SK-N-DZ (cell line): ENCODE data around the gene MTCL1.

ENCODE experiments used
- DNase-seq: peaks from one replicate; pipeline ENCODE4 v3.0.0-alpha.2; 2015; ENCODE audit warnings: low spot score

The MTCL1 gene

DNA sequence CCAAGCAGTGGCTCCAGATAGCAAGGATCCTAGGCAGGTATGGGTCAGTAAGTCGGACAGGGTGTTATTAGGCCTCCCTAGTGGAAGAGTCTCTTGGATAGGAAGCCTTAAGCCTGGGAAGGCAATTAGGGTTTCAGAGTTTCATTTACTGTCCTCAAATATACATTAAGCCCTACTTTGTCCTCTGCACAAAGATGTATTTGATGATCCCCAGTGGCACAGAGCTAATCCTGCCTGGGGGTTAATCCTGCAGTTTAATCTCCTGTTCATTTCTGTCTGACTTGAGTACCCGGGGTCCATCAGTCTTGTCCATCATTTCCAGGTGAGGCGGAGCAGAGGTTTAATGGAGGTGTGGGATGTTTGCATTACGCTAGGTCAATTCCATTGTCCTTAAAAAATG lies 62.0 kb downstream of the MTCL1 start:
- no peak for DNase-seq

DNA sequence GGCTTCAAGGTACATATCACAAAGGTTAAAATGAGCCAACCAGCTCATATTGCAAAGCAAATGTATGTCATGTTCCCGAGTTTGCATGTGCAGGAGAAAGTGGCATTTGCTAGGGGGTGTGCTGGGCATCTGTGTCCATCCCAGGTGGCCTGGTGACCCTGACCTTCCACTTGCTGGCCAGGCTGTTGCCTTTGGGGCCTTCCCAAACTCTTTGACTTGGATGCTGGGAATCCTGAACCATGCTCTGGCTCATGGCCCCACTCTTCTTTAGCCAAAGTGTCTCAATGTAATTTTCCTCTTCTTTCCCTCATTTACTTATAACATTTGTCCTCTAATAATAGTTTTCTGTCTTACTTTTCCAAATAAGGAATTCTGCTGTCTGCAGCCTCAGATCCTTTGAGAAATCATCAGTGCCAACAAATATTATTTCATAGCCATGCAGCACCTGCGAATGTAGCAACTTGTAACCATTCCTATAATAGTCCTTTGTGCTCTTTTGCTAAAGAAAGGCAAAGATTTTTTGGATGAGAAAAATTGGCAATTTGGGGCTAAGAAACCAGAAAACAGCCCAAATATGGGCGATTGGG lies 64.2 kb downstream of the MTCL1 start:
- DNase-seq, result no peak

DNA sequence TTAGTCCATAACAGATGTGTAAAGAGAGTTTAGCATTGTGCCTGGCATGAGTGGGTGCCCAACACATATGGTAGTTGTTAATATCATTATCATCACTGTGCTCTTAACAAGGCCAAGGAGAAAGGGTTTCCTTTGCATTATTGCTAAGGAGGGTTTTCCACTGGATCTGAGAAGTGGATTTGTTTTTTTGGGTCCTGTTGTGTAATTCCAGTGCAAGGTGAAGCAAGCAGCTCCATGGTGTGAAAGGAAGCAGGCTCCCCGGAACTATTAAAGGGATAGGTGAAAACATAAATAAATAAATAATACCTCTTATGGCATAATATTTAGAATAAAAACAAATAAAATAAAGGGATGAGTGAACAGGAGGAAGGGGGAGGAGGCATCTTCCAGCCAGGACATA lies 65.3 kb downstream of the MTCL1 start:
- no peak for DNase-seq

DNA sequence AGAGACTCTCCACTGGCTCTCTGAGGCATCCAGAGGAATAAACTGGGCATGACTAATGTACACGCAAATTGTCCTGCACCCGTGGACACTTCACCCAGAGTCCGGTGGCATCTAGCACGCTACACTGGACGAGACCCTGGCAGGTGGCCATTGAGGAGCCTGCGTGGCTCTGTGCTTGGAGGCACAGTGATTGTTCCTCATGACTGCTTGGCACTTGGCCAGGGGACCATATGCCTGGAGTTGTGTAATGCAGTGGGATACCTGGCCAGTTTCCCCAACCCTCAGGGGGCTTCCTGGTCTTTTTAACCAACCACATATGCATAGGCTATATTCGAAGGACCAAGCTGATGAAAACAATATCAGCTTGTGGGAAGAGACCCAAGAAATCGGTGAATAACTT lies 66.6 kb downstream of the MTCL1 start:
- no peak for DNase-seq

DNA sequence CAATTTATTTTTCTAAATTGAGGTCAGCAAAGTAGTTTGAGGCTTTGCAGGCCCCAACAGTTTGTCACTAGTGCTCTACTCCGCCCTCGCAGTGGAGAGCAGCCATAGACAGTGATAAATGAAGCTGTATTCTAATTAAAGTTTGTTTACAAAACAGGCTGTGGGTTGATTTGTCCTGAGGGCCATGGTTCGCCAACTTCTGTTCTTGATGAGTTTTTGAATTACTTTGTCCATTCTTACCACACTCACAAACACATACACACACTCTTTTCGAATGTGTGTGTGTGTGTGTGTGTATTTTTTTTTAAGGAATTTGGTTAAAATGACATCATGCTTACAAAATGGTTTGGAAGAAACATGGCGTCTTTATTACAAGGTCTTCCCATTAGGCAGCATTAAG lies 68.6 kb downstream of the MTCL1 start:
- DNase-seq, result no peak

DNA sequence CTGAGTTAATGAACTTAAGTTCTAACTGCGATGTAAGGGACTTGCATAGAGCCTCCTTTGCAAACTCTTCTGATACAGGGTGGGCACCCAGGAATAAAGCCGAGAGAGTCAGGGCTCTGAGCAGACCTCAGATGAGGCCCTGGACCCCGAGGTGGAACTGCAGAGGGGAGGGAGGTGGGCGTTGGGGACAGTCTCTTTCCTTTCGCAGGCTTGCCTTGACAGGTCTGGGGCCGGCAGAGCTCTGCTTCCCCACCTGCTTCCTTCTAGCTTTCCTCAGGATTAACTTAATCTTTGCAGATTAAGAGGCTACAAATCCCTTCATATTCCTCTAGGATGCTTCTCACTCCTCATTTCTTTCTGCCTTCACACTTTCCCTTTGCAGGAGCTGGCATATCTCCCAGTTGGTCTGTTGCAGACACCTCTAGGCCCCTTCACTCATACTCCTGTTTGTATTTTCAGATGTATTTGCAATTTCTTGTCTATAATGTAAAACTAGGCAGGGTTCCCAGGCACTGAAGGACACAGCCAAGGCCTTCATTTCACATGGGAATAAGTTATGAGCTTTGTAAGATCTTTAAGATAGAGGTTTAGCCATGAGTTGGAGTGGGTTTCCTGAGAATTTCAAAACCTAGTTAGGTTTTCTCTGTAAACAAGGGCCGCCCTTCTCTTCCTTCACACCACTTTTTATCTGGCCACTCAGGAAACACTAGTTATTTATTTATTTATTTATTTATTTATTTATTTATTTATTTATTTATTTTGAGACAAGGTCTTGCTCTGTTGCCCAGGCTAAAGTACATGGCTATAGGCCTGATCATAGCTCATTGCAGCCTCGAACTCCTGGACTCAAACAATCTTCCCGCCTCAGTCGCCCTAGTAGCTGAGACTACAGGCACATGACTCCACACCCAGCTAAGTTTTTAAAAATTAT lies 70.9 kb downstream of the MTCL1 start:
- no peak for DNase-seq

DNA sequence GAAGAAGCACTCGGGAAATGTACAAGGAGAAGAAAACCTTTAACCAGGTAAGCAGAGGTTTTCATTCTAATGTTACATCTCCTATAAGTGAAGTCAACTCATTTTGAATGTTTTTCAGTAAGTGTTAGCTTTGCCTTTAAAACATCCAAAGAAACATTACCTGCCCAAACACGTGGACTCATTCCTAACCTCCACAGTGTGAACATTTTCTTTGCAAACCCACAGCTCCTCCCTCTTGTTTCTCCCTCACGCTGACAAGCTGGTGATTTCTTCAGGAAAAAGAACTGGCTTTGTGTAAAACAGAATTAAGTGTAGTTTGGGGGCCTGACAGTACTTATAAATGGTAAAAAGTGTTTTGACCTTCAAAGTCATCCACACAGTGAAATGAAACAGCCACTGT lies 72.5 kb downstream of the MTCL1 start:
- no peak for DNase-seq

DNA sequence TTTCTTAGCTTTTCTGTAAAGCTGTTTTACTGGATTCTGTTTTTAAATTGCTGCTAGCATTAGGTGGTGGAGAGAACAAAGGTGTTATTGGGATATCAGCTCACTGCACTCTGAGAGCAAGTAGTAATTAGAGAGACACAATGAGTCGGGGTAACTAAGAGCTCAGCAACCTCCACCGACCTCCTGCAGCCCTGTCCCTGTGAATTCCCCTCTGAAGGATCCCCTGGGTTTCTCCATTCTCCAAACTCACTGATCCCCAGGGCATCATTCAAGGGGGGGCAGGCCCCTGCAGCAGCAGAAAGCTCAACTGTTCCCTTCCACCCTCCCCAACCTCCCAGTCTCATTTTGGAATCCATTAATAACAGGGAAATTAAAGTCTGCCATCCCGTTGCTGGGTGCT lies 73.0 kb downstream of the MTCL1 start:
- DNase-seq, result no peak

DNA sequence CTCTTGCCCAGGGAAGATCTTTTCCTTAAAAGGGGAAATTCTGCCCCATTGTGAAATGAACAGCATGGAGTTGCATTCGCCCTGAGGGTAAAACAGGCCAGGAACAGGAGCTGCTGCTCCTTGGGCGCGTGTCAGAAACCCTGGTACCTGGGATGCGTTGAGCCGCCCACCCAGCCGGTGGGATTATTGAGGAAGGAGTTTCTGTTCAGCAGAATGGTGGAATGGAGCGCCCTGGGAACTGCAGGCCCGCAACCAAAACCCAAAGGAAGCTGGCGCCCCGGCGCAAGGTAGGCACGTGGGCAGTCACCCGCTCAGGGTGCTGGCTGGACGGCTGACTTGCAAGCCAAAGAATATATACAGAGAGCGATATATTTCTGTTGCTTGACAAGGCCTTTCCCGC lies 73.5 kb downstream of the MTCL1 start:
- no peak for DNase-seq

DNA sequence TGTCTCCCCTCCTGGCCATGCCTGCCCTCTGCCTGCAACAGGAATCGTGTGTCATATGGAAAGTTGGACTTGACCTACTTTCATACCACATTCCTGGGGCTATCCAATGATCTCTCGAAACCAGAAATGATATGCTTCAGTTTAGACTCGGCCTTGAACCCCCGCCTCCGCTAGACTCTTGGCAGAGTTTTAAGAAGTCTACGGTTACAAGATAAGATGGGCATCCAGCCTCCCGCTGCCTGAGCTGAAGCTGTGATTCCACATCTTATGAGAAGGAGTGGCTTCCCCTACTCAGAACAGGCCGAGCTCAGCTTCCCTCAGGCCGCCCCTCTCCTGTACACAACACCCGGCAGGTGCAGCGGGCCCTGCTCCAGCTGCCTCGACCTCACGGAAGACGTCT lies 73.9 kb downstream of the MTCL1 start:
- no peak for DNase-seq

DNA sequence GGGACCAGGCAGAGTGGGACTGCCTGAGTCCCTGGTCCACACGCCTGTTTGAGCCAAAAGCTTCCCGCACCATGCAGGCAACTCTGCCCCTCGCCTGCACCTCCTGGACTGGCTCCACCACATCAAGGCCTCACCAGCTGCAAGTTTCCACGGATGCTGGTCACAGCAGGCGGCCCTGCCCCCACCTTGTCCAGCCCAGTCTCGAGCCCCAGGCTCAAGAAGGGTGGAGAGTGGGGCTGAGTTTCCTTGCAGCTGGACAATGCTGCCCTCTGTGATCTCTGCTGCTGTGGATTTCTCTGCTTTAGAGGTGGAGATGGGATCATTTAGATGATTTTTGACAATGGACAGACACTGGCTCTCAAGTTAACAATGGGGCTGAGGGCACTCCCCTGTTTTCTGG lies 74.9 kb downstream of the MTCL1 start:
- no peak for DNase-seq

DNA sequence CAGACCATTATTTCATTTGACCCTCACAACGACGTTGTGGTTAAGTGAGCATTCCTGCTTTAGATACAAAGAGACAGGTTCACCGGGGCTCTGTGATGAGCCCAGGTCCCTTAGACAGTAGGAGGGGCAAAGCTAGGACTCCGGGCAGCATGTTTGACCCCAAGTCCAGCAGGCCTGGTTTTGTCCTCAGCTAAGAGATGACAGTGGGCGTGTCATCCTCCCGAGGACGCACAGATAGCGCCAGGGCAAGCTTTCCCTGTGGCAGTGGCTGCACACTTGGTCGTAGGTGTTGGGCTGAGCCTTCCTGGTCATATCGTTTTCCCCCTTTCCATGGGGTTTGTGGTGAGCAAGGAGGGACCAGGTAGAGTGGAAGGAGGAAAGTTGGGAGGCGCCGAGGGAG lies 76.3 kb downstream of the MTCL1 start:
- DNase-seq, result no peak

DNA sequence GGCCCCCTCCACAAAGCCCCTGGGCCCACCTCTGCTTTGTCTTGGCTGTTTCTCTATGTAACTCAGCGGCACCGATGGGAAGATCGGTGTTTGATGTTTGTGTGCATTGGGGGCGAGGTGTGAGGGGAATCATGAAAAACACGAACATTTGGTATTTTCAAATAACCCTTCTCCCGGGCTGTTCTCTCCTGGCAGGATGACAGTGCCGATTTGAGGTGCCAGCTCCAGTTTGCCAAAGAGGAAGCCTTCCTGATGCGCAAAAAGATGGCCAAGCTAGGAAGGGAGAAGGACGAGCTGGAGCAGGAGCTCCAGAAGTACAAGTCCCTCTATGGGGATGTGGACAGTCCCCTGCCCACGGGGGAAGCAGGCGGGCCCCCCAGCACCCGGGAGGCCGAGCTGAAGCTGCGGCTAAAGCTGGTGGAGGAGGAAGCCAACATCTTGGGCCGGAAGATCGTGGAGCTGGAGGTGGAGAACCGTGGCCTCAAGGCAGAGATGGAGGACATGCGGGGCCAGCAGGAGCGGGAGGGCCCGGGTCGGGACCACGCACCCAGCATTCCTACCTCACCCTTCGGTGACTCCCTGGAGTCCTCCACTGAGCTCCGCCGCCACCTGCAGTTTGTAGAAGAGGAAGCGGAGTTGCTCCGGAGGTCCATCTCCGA lies 78.1 kb downstream of the MTCL1 start:
- no peak for DNase-seq

DNA sequence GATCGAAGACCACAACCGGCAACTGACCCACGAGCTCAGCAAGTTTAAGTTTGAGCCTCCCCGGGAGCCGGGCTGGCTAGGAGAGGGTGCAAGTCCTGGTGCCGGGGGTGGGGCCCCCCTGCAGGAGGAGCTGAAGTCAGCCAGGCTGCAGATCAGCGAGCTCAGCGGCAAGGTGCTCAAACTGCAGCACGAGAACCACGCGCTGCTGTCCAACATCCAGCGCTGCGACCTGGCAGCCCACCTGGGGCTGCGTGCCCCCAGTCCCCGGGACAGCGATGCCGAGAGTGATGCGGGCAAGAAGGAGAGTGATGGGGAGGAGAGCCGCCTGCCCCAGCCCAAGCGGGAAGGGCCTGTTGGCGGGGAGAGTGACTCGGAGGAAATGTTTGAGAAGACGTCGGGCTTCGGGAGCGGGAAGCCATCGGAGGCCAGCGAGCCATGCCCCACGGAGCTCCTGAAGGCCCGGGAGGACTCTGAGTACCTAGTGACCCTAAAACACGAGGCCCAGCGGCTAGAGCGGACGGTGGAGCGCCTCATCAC lies 78.7 kb downstream of the MTCL1 start:
- DNase-seq, result no peak

DNA sequence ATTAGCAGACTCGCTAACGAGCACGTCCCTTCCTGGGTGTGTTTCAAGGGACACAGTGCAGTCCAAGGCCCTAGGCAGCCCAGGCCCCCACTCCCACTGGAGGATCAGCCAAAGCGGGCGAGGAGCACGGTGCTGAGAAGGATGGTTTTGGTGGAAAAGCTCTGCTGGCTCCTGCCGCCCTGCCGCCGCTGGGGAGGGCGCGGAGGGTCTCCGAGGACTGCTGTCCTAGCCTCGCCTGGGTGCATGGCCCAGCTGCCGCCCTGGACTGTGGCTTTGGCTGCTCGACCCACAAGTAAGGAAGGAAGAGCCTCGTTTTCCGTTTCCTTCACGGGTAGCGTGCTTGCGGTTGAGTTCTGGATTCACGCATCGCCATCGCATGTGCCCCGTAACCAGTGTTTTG lies 79.9 kb downstream of the MTCL1 start:
- DNase-seq, result no peak

DNA sequence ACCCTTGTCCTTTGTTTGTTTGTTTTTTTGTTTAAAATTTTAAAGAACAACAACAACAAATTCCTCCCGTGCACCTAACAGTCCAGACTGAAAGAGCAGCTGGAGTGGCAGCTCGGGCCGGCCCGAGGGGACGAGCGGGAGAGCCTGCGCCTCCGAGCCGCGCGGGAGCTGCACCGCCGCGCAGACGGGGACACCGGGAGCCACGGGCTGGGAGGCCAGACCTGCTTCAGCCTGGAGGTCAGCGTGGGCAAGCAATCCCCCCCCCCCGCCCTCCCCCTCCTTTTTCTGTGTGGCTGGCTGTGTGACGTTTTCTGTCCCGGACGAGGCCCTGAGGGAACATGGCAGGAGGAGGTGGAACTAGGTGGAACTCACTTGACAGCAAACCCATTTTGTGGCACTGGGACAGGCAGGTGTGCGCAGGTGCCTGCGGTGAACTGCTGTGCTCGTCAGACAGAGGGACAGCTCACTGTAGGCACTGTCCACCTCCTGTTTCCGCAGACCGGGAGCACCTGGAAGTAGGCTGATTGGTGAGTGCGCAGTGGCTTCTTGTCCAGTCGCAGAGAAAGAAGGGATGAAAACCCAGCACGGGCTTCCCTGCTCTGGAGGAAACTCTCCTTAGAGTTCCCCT lies 80.6 kb downstream of the MTCL1 start:
- DNase-seq, result no peak

DNA sequence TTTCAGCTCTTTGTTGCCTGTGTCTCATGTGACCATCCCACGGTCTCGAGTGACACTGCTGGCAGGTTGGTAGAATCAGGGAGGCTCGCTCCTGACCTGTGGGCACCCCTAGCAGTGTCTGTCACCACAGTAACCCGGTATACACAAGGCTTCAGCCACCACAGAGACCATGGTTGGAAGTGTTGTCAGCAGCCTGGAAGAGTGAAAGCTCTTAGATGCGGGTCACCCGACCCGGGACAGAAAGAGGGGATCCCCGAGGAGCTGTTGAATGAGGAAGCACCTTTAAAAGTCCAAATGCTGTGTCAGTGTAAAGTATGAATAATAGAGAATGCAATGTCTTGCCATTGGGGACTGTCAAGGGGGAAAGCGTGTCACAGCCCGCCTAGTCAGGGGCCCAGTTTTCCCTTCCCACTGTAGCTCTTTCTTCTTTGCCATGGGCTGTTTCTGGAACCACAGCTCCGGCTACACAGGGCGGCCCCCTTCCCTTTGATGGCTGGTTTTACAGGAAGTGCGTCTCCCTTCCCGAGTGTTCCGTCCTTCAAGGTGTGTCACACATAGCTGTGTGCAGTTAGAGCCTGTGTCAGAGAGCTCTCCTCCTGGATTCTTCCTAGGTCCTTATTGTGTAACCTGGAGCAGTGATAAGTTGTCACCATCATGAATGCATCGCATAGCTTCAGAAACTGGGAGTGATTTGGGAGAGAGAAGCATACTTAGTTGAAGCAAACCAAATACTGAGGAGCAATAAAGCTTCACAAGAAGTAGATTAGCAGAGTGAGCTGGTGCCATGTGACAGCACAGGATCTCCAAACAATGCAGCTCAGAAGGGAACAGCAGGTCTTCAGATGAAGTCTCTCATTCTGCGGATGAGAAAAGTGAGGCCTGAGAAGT lies 81.4 kb downstream of the MTCL1 start:
- DNase-seq, result no peak

DNA sequence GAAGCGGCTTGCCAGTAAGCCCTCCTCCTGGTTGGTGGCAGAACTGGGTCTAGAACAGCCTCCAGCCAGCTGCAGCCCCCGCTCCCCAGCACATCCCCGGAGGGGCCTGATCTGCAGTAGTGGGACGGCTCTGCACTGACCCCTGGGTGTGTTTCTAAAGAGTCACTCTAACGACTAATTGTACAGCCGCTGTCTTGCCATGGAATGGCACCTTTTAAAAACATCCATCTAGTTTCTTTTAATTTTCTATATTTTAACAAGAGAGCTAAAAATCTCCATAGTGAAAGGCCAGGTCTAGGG lies 82.0 kb downstream of the MTCL1 start:
- no peak for DNase-seq

DNA sequence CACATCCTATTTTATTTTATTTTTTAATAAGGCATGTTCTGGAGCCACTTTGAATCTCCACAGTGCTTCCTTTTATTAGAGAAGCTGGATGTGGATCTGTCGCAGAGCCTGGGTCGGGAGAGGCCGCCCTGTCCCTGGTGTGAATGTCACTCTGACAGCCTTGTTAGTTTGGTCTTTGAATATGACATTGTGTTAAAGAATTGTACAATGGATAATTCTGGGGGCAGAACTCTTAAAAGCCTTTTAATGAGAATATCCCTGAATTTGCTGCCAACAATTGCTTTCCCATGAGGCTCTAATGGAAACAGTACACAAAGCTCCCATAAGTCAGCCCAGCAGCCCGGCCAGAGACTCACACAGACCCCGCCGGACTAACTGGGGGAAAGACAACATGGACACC lies 82.4 kb downstream of the MTCL1 start:
- no peak for DNase-seq

DNA sequence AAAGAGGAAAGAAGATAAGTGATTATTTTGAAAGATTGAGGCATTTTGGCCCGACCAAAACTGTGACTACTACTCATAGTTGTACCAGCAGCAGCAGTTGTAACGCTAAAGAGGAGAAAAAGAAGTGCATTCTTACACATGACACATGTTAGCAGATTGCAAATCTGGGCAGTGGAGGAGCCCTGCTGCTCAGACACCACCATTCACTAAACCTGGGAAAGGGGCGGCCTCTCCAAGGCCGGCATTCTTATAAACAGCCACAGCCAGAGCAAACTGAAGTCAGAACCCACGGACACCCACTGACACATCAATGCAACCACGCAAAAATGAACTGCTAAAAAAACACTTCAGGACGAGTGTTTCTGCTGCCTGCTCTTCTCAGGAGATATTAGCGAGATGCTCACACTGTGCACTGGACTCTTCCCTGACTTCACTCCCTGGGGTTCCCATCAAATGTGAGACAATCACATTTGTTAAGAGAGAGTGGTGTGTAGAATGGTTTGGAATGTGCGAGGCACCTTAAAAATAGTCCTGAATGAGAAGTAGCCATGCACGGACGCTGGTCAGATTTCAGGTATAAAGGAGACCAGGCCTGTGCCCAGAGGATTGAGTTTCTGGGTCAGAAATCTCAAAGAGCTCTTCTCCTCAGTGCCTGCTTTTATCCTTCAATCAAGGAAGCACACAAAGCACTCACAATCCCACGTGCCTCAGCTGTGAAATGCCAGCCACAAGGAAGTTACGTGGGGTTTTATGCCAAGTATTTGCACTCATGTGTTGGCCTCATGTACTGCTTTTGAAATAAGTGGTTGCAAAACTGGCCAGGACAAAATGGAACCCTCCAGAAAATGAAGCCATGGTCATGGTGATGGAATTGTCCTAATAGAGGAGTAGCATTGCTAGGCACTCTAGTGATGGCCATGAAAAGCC lies 83.4 kb downstream of the MTCL1 start:
- DNase-seq, result no peak
